ENCODE data around the gene C19orf47.

- no peak for TF ChIP-seq CTCF (IDR thresholded peaks at IDR 0.05; ENCODE audit: extremely low read depth in 1 of 2, insufficient read depth in 1 of 2, low read depth in 1 of 2, low read length in 2 of 2)
- TF ChIP-seq FOS (IDR thresholded peaks at IDR 0.05; ENCODE audit: borderline replicate concordance, insufficient read depth, low read length): no peak
- TF ChIP-seq POLR2A (IDR thresholded peaks at IDR 0.05; ENCODE audit: low read depth, low read length): no peak
- TF ChIP-seq POLR2AphosphoS5 (IDR thresholded peaks at IDR 0.05; ENCODE audit: insufficient read depth, low read depth, low read length): no peak
- TF ChIP-seq EZH2 (IDR thresholded peaks at IDR 0.05; ENCODE audit: borderline replicate concordance, low read depth, low read length, severe bottlenecking): no peak
- TF ChIP-seq MAX (IDR thresholded peaks at IDR 0.05; ENCODE audit: insufficient read depth, insufficient read length): no peak
- no peak for TF ChIP-seq JUN (IDR thresholded peaks at IDR 0.05; ENCODE audit: borderline replicate concordance, insufficient read depth, insufficient read length, low read depth)
- TF ChIP-seq MYC (IDR thresholded peaks at IDR 0.05; ENCODE audit: low read depth, low read length): no peak
- no peak for TF ChIP-seq GATA2 (IDR thresholded peaks at IDR 0.05; ENCODE audit: insufficient read depth, insufficient read length, low read depth, low read length)
Measured at GRCh38 chr19:40355975-40356680, 7.9 kb upstream of the C19orf47 start.

Data from endothelial cell of umbilical vein (primary cell).